Measurements from ENCODE around the gene CILP.

DNA sequence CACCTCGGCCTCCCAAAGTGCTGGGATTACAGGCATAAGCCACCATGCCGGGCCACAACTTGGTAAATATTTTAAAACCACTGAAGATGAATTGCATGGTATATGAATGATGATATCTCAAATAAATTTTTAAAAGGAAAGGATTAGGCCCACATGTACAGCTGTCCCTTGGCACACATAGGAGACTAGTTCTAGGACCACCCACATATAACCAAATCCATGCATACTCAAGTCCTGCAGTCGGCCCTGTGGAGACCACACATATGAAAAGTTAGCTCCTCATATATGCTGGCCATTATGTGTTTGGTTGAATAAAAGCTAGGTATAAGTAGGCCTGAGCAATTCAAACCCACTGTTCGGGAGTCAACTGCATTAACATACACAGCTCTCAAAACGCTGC lies 36.8 kb downstream of the CILP start:
- TF ChIP-seq POLR2A (IDR thresholded peaks at IDR 0.05; ENCODE audit: low read depth, low read length) (no peak), POLR2AphosphoS5 (IDR thresholded peaks at IDR 0.05; ENCODE audit: low read depth, low read length) (no peak), POU2F2 (IDR thresholded peaks at IDR 0.05; ENCODE audit: low read depth, low read length) (no peak)
